Measurements from ENCODE around the gene ADGRG1. TPM values are rescaled to one million over a fixed set of nuclear protein-coding genes. Genes with fewer than 3 reads are reported as not detected.

Gene ADGRG1
- total and polyA plus RNA-seq, 2 donors (not counting 1 experiment from before 2014, with no cell fraction given) = 0.20 to 0.61 TPM

DNA sequence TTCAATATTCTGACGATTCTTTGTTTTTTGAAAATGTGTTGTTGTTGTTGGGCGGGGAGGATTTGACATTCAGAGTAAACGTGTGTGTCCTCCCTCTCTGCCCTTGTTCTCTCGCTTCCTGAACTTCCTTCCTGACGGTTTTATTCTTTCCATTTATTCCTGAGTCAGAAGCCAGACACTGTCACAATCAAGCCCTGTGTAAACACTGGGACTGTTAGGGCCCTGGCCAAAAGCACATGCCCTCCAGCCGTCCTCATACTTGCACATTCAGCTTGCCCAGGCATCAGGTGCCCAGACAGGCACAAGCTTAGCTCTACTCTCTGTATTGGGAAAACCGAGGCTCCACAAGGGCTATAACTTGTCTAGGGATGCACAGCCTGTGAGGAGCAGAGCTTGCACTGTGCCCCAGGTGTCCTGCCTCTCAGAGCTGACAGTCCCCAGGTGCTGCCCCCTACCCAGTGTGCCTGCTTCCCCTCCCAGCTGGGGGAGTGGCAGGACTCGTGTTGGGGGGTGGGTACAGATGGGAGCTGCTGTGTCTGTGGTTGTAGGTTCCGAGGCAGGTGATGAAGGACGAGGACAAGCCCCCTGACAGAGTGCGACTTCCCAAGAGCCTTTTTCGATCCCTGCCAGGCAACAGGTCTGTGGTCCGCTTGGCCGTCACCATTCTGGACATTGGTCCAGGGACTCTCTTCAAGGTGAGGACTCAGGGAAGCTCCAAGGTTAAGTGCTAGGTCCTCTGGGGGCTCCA, 49.4 kb downstream of the ADGRG1 start:
- no peaks in the 10 kb centered on the region for H3K36me3 ChIP-seq (replicated peaks in 1 of 2; ENCODE audit: control extremely low read depth in 1 of 2, control insufficient read depth in 1 of 2, extremely low read depth in 1 of 2, insufficient read depth in 2 of 2, low read length in 1 of 2)
- H2AFZ ChIP-seq (ENCODE audit: insufficient read depth, low read depth, low read length, poor library complexity, severe bottlenecking) = no peak overlapping the region
- no peak for TF ChIP-seq EZH2 (IDR thresholded peaks at IDR 0.05; ENCODE audit: borderline replicate concordance, insufficient read depth, low read depth, low read length, poor library complexity, severe bottlenecking)
- TF ChIP-seq, protein P1, sequence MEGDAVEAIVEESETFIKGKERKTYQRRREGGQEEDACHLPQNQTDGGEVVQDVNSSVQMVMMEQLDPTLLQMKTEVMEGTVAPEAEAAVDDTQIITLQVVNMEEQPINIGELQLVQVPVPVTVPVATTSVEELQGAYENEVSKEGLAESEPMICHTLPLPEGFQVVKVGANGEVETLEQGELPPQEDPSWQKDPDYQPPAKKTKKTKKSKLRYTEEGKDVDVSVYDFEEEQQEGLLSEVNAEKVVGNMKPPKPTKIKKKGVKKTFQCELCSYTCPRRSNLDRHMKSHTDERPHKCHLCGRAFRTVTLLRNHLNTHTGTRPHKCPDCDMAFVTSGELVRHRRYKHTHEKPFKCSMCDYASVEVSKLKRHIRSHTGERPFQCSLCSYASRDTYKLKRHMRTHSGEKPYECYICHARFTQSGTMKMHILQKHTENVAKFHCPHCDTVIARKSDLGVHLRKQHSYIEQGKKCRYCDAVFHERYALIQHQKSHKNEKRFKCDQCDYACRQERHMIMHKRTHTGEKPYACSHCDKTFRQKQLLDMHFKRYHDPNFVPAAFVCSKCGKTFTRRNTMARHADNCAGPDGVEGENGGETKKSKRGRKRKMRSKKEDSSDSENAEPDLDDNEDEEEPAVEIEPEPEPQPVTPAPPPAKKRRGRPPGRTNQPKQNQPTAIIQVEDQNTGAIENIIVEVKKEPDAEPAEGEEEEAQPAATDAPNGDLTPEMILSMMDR (IDR thresholded peaks at IDR 0.05) = no peak
- H3K27ac ChIP-seq (ENCODE audit: low read length in 2 of 2) = no peak overlapping the region
- ChIA-PET POLR2A (no interaction called here), CTCF (no interaction called here)
- H3K79me2 ChIP-seq (ENCODE audit: control insufficient read depth, insufficient read depth, low read length) = no peaks in the 10 kb centered on the region
- Mint-ChIP-seq H3K4me1 (no peaks in the 10 kb centered on the region), H3K27me3 (peaks cover 10% of the 10 kb centered on the region), H3K4me3 (no peak overlapping the region), H3K9me3 (ENCODE audit: insufficient read depth) (no peaks in the 10 kb centered on the region), H3K27ac (no peak overlapping the region)
- ATAC-seq (ENCODE audit: low read depth) = no peak
- no peak overlapping the region for H3K9ac ChIP-seq (ENCODE audit: low read length)
- no peak overlapping the region for H3K4me2 ChIP-seq (replicated peaks; ENCODE audit: low read depth, low read length, poor library complexity, severe bottlenecking)
- 65% methylated on average over 11 of the region's 14 CpGs for WGBS (ENCODE audit: insufficient coverage)
- H3K9me3 ChIP-seq (ENCODE audit: control extremely low read depth in 1 of 3, control insufficient read depth in 2 of 3, insufficient read depth in 1 of 3, low read length in 2 of 3) = no peaks in the 10 kb centered on the region
- H3K27me3 ChIP-seq (replicated peaks in 1 of 4; ENCODE audit: control extremely low read depth in 1 of 4, control insufficient read depth in 3 of 4, insufficient read depth in 4 of 4, low read length in 3 of 4) = peaks cover 0 to 4% (median 2%) of the 10 kb centered on the region in 4 experiments
- DNase-seq = no peak
- no peak overlapping the region for H3K4me3 ChIP-seq (ENCODE audit: control extremely low read depth in 1 of 5, extremely low read depth in 1 of 5, insufficient read depth in 1 of 5, low read depth in 2 of 5, low read length in 4 of 5)
- intact Hi-C loops (cut with micrococcal nuclease) = no loop called here
- peaks cover 0 to 4% of the 10 kb centered on the region in 2 donors for H3K4me1 ChIP-seq (ENCODE audit: control insufficient read depth in 2 of 2, insufficient read depth in 2 of 2, low read length in 2 of 2)
- no peaks in the 10 kb centered on the region for H4K20me1 ChIP-seq (ENCODE audit: control insufficient read depth, insufficient read depth, low read length, poor library complexity, severe bottlenecking)

DNA sequence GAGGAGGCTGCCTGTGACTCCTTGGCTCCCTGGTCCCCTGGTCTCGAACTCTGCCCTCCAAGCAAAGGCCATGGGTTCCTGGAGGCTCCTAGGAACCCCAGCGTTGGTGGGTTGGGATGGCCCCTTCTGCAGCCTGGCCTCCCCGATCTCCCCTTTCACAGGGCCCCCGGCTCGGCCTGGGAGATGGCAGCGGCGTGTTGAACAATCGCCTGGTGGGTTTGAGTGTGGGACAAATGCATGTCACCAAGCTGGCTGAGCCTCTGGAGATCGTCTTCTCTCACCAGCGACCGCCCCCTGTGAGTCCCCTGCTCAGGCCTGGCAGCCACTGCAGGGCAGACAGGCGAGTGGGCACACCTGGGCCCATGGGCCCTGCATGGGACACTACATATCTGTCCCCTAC, 50.6 kb downstream of the ADGRG1 start:
- peaks cover 0 to 4% of the 10 kb centered on the region in 2 donors for H3K4me1 ChIP-seq (ENCODE audit: control insufficient read depth in 2 of 2, insufficient read depth in 2 of 2, low read length in 2 of 2)
- DNase-seq (no peak), ATAC-seq (ENCODE audit: low read depth) (no peak)
- no peak overlapping the region for H3K4me2 ChIP-seq (replicated peaks; ENCODE audit: low read depth, low read length, poor library complexity, severe bottlenecking)
- Mint-ChIP-seq H3K4me1 (no peaks in the 10 kb centered on the region), H3K4me3 (no peak overlapping the region), H3K27me3 (peaks cover 4% of the 10 kb centered on the region), H3K27ac (no peak overlapping the region), H3K9me3 (ENCODE audit: insufficient read depth) (no peaks in the 10 kb centered on the region)
- no peaks in the 10 kb centered on the region for H4K20me1 ChIP-seq (ENCODE audit: control insufficient read depth, insufficient read depth, low read length, poor library complexity, severe bottlenecking)
- H2AFZ ChIP-seq (ENCODE audit: insufficient read depth, low read depth, low read length, poor library complexity, severe bottlenecking) = no peak overlapping the region
- H3K27me3 ChIP-seq (replicated peaks in 1 of 4; ENCODE audit: control extremely low read depth in 1 of 4, control insufficient read depth in 3 of 4, insufficient read depth in 4 of 4, low read length in 3 of 4) = no peaks in the 10 kb centered on the region
- no peak overlapping the region for H3K4me3 ChIP-seq (ENCODE audit: control extremely low read depth in 1 of 5, extremely low read depth in 1 of 5, insufficient read depth in 1 of 5, low read depth in 2 of 5, low read length in 4 of 5)
- no peaks in the 10 kb centered on the region for H3K79me2 ChIP-seq (ENCODE audit: control insufficient read depth, insufficient read depth, low read length)
- H3K27ac ChIP-seq (ENCODE audit: low read length in 2 of 2) = no peak overlapping the region
- intact Hi-C loops (cut with micrococcal nuclease) = no loop called here
- ChIA-PET CTCF (no interaction called here), POLR2A (no interaction called here)
- no peaks in the 10 kb centered on the region for H3K36me3 ChIP-seq (replicated peaks in 1 of 2; ENCODE audit: control extremely low read depth in 1 of 2, control insufficient read depth in 1 of 2, extremely low read depth in 1 of 2, insufficient read depth in 2 of 2, low read length in 1 of 2)
- H3K9ac ChIP-seq (ENCODE audit: low read length) = no peak overlapping the region
- WGBS (ENCODE audit: insufficient coverage) = 79% methylated on average over 8 of the region's 12 CpGs
- no peak for TF ChIP-seq EZH2 (IDR thresholded peaks at IDR 0.05; ENCODE audit: borderline replicate concordance, insufficient read depth, low read depth, low read length, poor library complexity, severe bottlenecking)
- TF ChIP-seq, protein P1 (IDR thresholded peaks at IDR 0.05) = no peak
- H3K9me3 ChIP-seq (ENCODE audit: control extremely low read depth in 1 of 3, control insufficient read depth in 2 of 3, insufficient read depth in 1 of 3, low read length in 2 of 3) = no peaks in the 10 kb centered on the region

All from B cell (primary cell).